ENCODE measurements around the gene KCTD13. TPM values are rescaled to one million over a fixed set of nuclear protein-coding genes. Genes with fewer than 3 reads are reported as not detected.

The KCTD13 gene
- total and polyA plus RNA-seq, 4 donors, result 2.7 to 13.1 (median 3.7) TPM

DNA sequence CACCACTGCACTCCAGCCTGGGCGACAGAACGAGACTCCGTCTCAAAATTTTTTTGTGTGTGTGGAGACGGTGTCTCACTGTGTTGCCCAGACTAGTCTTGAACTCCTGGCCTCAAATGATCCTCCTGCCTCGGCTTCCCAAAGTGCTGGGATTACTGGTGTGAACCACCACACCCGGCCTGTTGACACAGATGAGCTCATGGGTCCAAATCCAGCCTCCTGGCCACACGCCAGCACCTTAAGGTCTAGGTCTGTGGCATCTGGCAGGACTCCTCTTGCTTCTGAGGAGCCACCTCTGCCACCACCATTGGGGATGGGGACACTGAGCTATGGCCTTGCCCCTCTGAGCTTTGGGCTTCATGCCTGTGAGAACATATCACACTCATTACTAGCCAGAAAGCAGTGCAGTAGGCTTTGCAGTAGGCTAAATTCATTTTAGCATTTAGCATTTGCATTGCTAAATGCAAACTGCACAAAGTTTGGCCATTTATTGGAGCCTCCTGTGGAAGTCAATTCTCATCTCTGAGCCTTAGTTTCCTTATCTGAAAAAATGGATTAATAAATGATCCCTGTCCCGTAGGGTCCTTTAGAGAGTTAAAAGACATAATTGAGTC lies 57.5 kb downstream of the KCTD13 start:
- Histone ChIP-seq H3K9ac (ENCODE audit: low read depth in 1 of 2, low read length in 2 of 2) (no peak overlapping the region), H3K36me3 (ENCODE audit: control insufficient read depth in 4 of 4, insufficient read depth in 3 of 4, low read depth in 1 of 4, low read length in 3 of 4) (no peaks in the 10 kb centered on the region), H3K27ac (ENCODE audit: low read depth in 1 of 2, low read length in 2 of 2) (no peak overlapping the region), H3K9me3 (ENCODE audit: control insufficient read depth in 4 of 4, low read length in 3 of 4) (no peaks in the 10 kb centered on the region), H3K27me3 (ENCODE audit: control insufficient read depth in 4 of 4, insufficient read depth in 4 of 4, low read length in 3 of 4) (no peaks in the 10 kb centered on the region), H3K4me1 (ENCODE audit: control insufficient read depth in 4 of 4, insufficient read depth in 4 of 4, low read length in 3 of 4) (no peaks in the 10 kb centered on the region), H3K4me3 (ENCODE audit: low read depth in 1 of 3, low read length in 3 of 3) (no peak overlapping the region)
- WGBS, result 77% methylated on average over 8 of the region's 8 CpGs
- DNase-seq (ENCODE audit: low spot score), result no peak
- TF ChIP-seq EGR1 (IDR thresholded peaks at IDR 0.05; ENCODE audit: low read depth in 2 of 2) (no peak), GABPA (IDR thresholded peaks at IDR 0.05 in 1 of 2, conservative IDR thresholded peaks at IDR 0.05 in 1 of 2) (no peak), FOXA2 (IDR thresholded peaks at IDR 0.05) (no peak), NR2F2 (IDR thresholded peaks at IDR 0.05) (no peak), RAD21 (IDR thresholded peaks at IDR 0.05) (no peak), ZBTB33 (IDR thresholded peaks at IDR 0.05) (no peak), JUND (IDR thresholded peaks at IDR 0.05) (no peak), TAF1 (conservative IDR thresholded peaks at IDR 0.05) (no peak), HNF4G (IDR thresholded peaks at IDR 0.05) (no peak), HNF4A (conservative IDR thresholded peaks at IDR 0.05) (no peak)

DNA sequence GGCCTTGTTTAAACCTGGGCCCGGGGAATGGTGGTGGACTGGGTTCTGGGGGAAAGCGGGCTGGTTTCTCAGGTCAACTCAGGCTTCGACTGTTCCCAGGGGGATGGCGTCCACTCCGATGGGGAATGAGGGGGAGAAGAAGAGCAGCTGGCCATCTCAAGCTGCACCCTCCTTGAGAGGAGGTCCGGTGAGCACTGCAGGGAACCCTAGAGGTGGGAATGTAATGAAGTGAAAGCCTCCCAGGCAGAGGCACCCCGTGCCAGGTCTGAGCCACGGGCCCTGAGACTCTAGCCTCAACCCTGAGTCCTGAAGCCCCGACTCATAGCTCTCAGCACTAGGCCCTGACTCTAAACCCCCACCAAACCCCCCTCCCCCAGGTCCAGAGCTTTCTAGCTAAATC lies 61.8 kb downstream of the KCTD13 start:
- Histone ChIP-seq H3K9ac (ENCODE audit: low read depth in 1 of 2, low read length in 2 of 2) (no peak overlapping the region), H3K4me1 (ENCODE audit: control insufficient read depth in 4 of 4, insufficient read depth in 4 of 4, low read length in 3 of 4) (peaks cover 7 to 25% (median 18%) of the 10 kb centered on the region in 4 donors), H3K27me3 (ENCODE audit: control insufficient read depth in 4 of 4, insufficient read depth in 4 of 4, low read length in 3 of 4) (no peaks in the 10 kb centered on the region), H3K27ac (ENCODE audit: low read depth in 1 of 2, low read length in 2 of 2) (no peak overlapping the region), H3K4me3 (ENCODE audit: low read depth in 1 of 3, low read length in 3 of 3) (no peak overlapping the region), H3K9me3 (ENCODE audit: control insufficient read depth in 4 of 4, low read length in 3 of 4) (no peaks in the 10 kb centered on the region), H3K36me3 (ENCODE audit: control insufficient read depth in 4 of 4, insufficient read depth in 3 of 4, low read depth in 1 of 4, low read length in 3 of 4) (peaks cover 0 to 14% (median 7%) of the 10 kb centered on the region in 4 donors)
- DNase-seq (ENCODE audit: low spot score), result no peak
- TF ChIP-seq HNF4A (conservative IDR thresholded peaks at IDR 0.05) (no peak), TAF1 (conservative IDR thresholded peaks at IDR 0.05) (no peak), HNF4G (IDR thresholded peaks at IDR 0.05) (no peak), FOXA1 (IDR thresholded peaks at IDR 0.05) (no peak), YY1 (IDR thresholded peaks at IDR 0.05) (no peak), CTCF (IDR thresholded peaks at IDR 0.05; ENCODE audit: low read depth, low read length, missing input control) (no peak), RXRA (IDR thresholded peaks at IDR 0.05) (no peak), FOXA2 (IDR thresholded peaks at IDR 0.05) (no peak), JUND (IDR thresholded peaks at IDR 0.05) (no peak), GABPA (IDR thresholded peaks at IDR 0.05 in 1 of 2, conservative IDR thresholded peaks at IDR 0.05 in 1 of 2) (no peak), EGR1 (IDR thresholded peaks at IDR 0.05; ENCODE audit: low read depth in 2 of 2) (no peak), SP1 (IDR thresholded peaks at IDR 0.05) (no peak), RAD21 (IDR thresholded peaks at IDR 0.05) (no peak), ZBTB33 (IDR thresholded peaks at IDR 0.05) (no peak), NR2F2 (IDR thresholded peaks at IDR 0.05) (no peak)
- TF ChIP-seq, protein P1, sequence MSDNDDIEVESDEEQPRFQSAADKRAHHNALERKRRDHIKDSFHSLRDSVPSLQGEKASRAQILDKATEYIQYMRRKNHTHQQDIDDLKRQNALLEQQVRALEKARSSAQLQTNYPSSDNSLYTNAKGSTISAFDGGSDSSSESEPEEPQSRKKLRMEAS (IDR thresholded peaks at IDR 0.05), result no peak
- TF ChIP-seq, protein P2, sequence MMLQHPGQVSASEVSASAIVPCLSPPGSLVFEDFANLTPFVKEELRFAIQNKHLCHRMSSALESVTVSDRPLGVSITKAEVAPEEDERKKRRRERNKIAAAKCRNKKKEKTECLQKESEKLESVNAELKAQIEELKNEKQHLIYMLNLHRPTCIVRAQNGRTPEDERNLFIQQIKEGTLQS (IDR thresholded peaks at IDR 0.05), result no peak
- WGBS, result 89% methylated on average over 9 of the region's 9 CpGs
